Measurements from ENCODE around the gene ATRNL1. TPM values are rescaled to one million over a fixed set of nuclear protein-coding genes. Genes with fewer than 3 reads are reported as not detected.

ATRNL1 gene
- total RNA-seq, 1 donor from 2014 or later = 15.5 TPM

DNA sequence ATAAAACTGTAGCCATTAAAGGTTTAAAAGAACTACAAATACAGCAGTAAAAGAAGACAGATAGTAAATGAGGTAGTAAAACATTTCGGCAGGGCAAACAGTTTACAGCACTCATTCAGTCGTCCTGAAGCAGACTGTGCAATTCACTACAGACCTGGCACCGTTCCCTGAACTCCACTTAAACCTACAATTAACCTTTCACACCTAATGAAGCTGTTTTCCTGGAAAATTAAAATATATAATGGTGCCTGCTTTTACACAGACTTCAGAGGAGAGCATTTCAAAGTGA lies 844.5 kb downstream of the ATRNL1 start:
- H3K4me1 ChIP-seq = no peaks in the 10 kb centered on the region
- H3K27me3 ChIP-seq = no peaks in the 10 kb centered on the region
- DNase-seq (ENCODE audit: extremely low spot score in 2 of 2) = no peak
- H3K27ac ChIP-seq = no peak overlapping the region
- H3K9me3 ChIP-seq = no peaks in the 10 kb centered on the region
- no peak overlapping the region for H3K4me3 ChIP-seq
- no peaks in the 10 kb centered on the region for H3K36me3 ChIP-seq
- TF ChIP-seq POLR2AphosphoS5 (IDR thresholded peaks at IDR 0.05; ENCODE audit: insufficient read depth in 1 of 2, low read depth in 1 of 2) (no peak), POLR2A (IDR thresholded peaks at IDR 0.05) (no peak), CTCF (IDR thresholded peaks at IDR 0.05) (no peak)
- intact Hi-C loops (cut with DNase I) = no loop called here

DNA sequence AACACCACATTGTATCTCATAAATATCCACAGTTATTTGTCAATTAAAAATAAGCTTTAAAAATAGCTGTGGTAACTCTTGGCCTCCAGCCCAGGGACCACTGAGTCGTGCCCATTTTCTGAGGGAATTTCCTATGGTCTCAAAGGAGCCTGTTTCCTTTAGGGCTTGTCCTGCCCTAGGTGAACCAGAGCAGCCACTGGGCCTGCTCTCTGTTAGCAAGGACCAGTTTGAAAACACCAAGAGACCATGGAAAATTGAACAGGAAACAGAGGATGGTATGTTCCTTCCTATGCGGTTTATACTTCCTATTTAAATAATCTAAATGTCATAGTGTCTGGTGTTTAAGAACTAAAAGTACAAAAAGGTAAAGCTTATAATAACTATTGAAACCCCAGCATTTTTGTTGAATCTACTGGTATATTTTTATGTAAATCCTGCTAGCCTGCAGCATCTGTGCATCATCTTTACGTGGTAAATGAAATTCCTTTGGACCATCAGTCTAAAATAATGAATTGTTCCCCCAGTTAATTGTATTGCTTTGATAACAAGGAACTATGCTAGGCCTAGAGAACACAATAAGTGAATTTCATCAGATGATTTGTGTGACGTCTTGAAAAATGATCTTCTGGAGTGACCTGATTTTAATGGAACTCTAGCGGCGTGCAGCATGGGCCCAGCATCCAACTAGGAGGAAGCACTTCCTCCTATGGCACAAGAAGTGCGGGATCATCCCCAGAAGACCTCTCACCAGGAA lies 846.1 kb downstream of the ATRNL1 start:
- intact Hi-C loops (cut with DNase I) = no loop called here
- no peak overlapping the region for H3K27ac ChIP-seq
- H3K4me3 ChIP-seq = no peak overlapping the region
- H3K4me1 ChIP-seq = no peaks in the 10 kb centered on the region
- no peaks in the 10 kb centered on the region for H3K36me3 ChIP-seq
- H3K9me3 ChIP-seq = no peaks in the 10 kb centered on the region
- no peak for DNase-seq (ENCODE audit: extremely low spot score in 2 of 2)
- no peak for TF ChIP-seq CTCF (IDR thresholded peaks at IDR 0.05)
- no peak for TF ChIP-seq POLR2A (IDR thresholded peaks at IDR 0.05)
- TF ChIP-seq POLR2AphosphoS5 (IDR thresholded peaks at IDR 0.05; ENCODE audit: insufficient read depth in 1 of 2, low read depth in 1 of 2) = no peak
- no peaks in the 10 kb centered on the region for H3K27me3 ChIP-seq

DNA sequence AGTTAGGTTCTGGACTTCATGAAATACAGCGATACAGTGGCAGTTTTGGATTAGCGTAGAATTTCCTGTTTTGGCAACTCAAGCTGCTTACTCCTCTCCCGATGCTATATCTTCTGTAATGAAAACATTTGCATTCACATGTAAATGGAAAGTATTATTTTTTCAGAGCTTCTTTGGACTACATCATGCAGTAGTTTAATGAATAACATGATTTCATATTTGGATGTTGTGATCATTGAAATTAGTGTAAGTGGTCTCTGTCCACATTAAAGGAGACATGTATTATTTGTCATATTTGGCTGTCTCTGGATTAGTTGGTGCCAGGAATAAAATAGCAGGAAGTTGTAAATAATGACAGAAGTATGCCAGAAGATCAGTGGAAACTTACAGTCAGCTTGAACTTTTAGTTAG lies 848.2 kb downstream of the ATRNL1 start:
- Histone ChIP-seq H3K4me3 (no peak overlapping the region), H3K27ac (no peak overlapping the region), H3K27me3 (no peaks in the 10 kb centered on the region), H3K36me3 (no peaks in the 10 kb centered on the region), H3K9me3 (no peaks in the 10 kb centered on the region), H3K4me1 (no peaks in the 10 kb centered on the region)
- intact Hi-C loops (cut with DNase I) = loop anchor here (10.0 kb wide), 1 partner anchor 333 kb away; the partner anchor contains the start of gene GFRA1
- no peak for DNase-seq (ENCODE audit: extremely low spot score in 2 of 2)
- TF ChIP-seq POLR2AphosphoS5 (IDR thresholded peaks at IDR 0.05; ENCODE audit: insufficient read depth in 1 of 2, low read depth in 1 of 2) (no peak), CTCF (IDR thresholded peaks at IDR 0.05) (no peak), POLR2A (IDR thresholded peaks at IDR 0.05) (no peak)

GRCh38 chr10:115942101-115942500 lies 848.9 kb downstream of the ATRNL1 start:
- Histone ChIP-seq H3K27ac (no peak overlapping the region), H3K27me3 (no peaks in the 10 kb centered on the region), H3K9me3 (no peaks in the 10 kb centered on the region), H3K4me3 (no peak overlapping the region), H3K36me3 (no peaks in the 10 kb centered on the region), H3K4me1 (no peaks in the 10 kb centered on the region)
- TF ChIP-seq CTCF (IDR thresholded peaks at IDR 0.05) (no peak), POLR2AphosphoS5 (IDR thresholded peaks at IDR 0.05; ENCODE audit: insufficient read depth in 1 of 2, low read depth in 1 of 2) (no peak), POLR2A (IDR thresholded peaks at IDR 0.05) (no peak)
- no peak for DNase-seq (ENCODE audit: extremely low spot score in 2 of 2)
- intact Hi-C loops (cut with DNase I) = loop anchor here (10.0 kb wide), 1 partner anchor 333 kb away; the partner anchor contains the start of gene GFRA1

DNA sequence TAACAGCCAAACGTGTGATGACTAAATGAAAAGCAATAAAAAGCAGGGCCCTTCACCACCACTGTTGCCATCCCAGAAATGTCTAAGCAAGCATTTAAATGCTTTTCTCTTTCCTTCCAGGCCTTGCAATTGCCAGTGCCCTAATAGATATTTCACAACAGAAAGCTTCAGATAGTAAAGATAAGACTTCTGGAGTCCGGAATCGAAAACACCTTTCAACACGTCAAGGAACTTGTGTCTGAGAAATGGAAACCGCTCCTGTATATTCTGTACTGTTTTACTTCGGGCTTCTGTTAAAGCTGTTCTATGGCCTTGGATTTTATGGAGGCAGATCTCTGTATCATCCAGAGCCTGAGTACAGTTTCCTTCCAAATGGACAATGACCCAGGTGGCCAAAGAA lies 851.4 kb downstream of the ATRNL1 start:
- intact Hi-C loops (cut with DNase I) = loop anchor here (10.0 kb wide), 1 partner anchor 330 kb away; the partner anchor contains the start of gene GFRA1

More for the DNA sequence above, 851.4 kb downstream of the ATRNL1 start:
- Histone ChIP-seq H3K9me3 (no peaks in the 10 kb centered on the region), H3K27ac (no peak overlapping the region), H3K27me3 (no peaks in the 10 kb centered on the region), H3K36me3 (no peaks in the 10 kb centered on the region), H3K4me3 (no peak overlapping the region), H3K4me1 (no peaks in the 10 kb centered on the region)
- TF ChIP-seq POLR2AphosphoS5 (IDR thresholded peaks at IDR 0.05; ENCODE audit: insufficient read depth in 1 of 2, low read depth in 1 of 2) (no peak), POLR2A (IDR thresholded peaks at IDR 0.05) (no peak), CTCF (IDR thresholded peaks at IDR 0.05) (no peak)
- DNase-seq (ENCODE audit: extremely low spot score in 2 of 2) = no peak
